GM12873 (cell line): ENCODE results near the gene ST6GALNAC4.

Source experiments
- CTCF ChIP-seq: IDR thresholded peaks from 2 replicates; pipeline ENCODE4 v1.5.1; 2012; ENCODE audit warnings: low read depth, mild to moderate bottlenecking, moderate library complexity, low read length, control low read depth; ENCODE audit not compliant: insufficient read depth; ENCODE audit errors: missing control alignments

Gene ST6GALNAC4

GRCh38 chr9:127953768-127954505 is 37.1 kb upstream of the ST6GALNAC4 start:
- TF ChIP-seq CTCF: no peak

- TF ChIP-seq CTCF: no peak
Measured at GRCh38 chr9:127953154-127953553, 36.3 kb upstream of the ST6GALNAC4 start.

- TF ChIP-seq CTCF: no peak
Measured at GRCh38 chr9:127950513-127951289, 33.9 kb upstream of the ST6GALNAC4 start.

GRCh38 chr9:127949827-127950512 is 33.1 kb upstream of the ST6GALNAC4 start:
- TF ChIP-seq CTCF: no peak

- no peak for TF ChIP-seq CTCF
Measured at GRCh38 chr9:127947841-127948710, 31.2 kb upstream of the ST6GALNAC4 start.

GRCh38 chr9:127946728-127947127 is 29.9 kb upstream of the ST6GALNAC4 start:
- TF ChIP-seq CTCF: no peak
